Fibroblast of upper back skin (primary cell): ENCODE data around the gene THRA.
"Not testable (repeated sequence)": the region's sequence is repeated elsewhere in the genome, so short reads cannot be mapped to it uniquely, and the experiment has no call there.

Experiments used
- DNase-seq: peaks from one replicate; pipeline ENCODE4 v3.0.0-alpha.2; 2013

Gene THRA

DNA sequence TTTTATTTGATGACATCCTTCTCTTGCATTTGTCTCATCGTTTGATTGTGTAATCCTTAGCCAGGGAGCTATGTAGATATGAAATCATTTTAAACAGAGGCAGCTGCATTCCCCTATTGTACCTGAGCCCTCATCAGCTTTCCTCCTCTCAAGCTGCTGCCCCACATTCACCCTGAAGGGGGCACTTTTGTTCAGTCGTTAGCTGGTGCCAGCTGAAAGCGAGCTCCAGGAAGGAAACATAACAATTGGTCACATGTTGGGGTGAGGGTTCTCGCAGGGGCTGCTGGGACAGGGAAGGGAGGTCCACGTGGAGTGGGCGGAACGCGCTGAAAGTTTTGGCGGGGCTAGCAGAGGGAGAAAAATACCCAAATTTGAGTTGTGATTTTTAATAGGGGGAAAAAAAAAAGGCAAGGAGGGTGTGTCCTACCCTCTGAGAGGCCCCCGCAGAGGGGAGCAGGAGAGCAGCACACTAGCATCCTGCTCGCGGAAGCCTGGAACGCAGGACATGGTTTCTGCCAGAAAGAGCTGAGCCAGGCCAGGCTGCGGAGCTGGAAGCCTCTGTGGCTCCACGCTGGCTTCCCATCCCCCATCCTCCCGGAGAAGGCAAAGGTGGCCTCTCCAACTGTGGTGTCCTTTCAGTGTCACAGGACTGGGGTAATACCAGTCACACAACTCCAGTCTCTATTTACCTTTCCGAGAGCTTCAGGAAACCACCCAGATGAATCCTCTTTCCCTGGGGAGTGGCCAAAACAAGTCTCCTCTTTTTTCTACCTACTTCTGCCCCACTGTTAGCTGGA is 50.5 kb downstream of the THRA start:
- DNase-seq = peak; percentile 96

- peak; percentile 82 for DNase-seq
Observed at GRCh38 chr17:40113907-40114245, 51.1 kb downstream of the THRA start.

DNA sequence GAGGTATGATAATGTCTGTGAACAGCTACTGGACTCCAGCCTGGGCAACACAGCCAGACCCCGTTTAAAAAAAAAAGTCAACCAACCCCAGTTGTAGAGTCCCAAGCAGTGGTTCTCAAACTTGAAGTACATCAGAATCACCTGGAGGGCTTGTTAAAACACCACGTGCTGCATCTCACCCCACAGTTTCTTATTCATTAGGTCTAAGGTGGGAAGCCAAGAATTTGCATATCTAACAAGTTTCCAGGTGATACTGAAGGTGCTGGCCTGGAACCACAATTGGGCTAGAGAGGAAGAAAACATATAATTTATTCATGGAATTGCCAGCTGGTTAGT is 52.3 kb downstream of the THRA start:
- no peak for DNase-seq

DNA sequence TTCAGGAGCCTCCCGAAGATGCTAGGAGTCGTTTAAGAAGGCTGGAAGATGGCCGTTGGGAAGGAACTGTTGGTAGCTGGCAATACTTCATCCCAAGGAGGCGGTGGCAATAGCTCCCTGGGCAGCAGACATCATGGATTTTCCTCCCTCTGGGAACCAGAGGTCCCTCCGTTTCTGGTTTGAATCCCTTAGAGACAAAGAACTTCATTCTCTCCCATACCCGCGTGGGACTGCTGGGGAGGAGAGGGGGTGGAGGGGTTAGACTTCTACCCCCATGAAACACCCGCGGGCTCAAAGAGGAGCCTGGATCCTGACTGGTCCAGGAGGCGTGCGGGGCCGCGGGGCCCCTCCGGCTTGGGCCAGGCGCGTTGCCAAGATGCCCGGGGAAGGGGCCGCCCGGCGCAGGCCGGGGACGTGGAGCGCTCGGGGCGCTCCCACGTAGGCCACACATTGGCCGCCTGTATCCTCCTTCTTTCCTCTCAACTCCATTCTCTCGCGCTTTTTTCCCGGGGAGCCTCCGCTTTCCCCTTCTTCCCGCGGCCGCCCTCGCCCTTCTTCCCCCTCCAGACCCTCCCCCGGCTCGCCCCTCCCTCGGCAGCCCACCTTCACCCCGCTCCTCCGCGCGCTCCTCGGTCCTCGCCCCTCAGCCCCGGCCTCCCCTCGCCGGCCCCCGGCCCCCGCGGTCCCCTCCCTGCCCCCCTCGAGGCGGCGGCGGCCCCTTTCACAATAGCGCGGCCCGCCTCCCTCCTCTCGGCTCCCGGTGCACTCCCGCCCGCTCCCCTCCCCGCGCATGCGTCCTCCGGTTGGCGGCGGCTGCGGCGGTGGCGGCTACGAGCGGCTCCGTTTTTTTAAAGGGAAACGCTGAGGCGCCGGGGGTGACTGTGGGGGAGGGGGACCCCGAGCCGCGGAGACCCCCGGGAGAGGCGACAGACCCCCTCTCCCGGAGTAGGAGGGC is 58.7 kb downstream of the THRA start, which contains the start of gene MSL1:
Gene MSL1, plus strand, starts transcription at position 791 of the 955 bp plus-strand sequence. CDS start 642 bp downstream, outside the sequence.
- DNase-seq = peak; percentile 82

DNA sequence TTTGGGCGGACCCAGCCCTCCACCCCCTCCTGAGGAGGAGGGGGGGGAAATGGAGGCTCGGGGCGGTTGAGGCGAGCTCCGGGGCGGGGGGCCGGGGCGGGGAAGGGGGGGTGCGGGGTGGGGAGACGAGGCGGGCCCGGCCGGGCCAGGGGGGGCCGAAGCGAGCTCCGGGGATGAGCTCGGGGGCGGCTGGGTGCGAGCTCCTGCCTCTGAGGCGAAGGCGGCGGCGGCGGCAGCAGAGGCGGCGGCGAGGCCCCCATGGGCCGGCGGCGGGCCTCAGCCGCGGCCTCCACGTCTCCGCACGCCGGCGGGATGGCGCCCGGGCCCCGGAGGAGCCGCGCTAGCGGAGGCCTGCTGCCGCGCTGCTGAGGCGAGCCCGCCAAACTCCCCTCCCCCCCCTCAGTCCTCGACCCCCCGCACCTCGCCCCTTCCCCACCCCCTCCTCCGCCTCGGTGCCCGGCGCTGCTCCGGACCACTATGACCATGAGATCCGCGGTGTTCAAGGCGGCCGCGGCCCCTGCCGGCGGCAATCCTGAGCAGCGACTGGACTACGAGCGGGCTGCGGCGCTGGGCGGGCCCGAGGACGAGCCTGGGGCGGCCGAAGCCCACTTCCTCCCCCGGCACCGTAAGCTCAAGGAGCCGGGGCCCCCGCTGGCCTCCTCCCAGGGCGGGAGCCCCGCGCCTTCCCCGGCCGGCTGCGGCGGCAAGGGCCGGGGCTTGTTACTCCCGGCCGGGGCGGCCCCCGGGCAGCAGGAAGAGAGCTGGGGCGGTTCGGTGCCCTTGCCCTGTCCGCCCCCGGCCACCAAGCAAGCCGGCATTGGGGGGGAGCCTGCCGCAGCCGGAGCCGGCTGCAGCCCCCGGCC is 59.6 kb downstream of the THRA start:
- peak; percentile 43 for DNase-seq

DNA sequence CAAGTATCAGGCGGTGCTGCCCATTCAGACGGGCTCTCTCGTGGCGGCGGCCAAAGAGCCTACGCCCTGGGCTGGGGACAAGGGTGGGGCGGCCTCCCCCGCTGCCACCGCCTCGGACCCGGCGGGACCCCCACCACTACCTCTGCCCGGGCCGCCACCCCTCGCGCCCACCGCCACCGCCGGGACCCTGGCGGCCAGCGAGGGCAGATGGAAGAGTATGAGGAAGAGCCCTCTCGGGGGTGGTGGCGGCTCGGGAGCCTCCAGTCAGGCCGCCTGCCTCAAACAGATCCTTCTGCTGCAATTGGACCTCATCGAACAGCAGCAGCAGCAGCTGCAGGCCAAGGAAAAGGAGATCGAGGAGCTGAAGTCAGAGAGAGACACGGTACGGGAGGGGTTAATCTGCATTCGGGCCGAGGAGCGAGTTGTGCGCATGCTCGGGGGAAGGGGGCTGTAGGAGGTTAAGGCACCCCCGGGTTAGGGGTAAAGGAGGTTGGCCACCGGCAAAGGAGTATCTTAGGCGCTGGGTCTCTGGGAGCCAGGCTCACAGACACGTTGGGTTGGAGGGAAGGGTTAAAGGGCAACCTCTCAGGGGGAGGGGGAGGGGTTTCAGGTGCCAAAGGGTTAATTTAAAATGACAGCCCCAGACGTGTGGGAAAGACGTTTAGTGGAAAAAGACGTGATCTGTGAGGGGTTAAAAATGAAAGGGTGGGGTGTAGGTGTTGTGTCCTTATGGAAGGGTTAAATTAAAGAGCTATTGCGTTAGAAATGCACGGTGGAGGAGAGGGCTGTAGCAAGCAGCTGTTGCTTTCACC is 60.4 kb downstream of the THRA start:
- peak; percentile 44 for DNase-seq

- no peak for DNase-seq
Observed at GRCh38 chr17:40123811-40124114, 61.0 kb downstream of the THRA start.

DNA sequence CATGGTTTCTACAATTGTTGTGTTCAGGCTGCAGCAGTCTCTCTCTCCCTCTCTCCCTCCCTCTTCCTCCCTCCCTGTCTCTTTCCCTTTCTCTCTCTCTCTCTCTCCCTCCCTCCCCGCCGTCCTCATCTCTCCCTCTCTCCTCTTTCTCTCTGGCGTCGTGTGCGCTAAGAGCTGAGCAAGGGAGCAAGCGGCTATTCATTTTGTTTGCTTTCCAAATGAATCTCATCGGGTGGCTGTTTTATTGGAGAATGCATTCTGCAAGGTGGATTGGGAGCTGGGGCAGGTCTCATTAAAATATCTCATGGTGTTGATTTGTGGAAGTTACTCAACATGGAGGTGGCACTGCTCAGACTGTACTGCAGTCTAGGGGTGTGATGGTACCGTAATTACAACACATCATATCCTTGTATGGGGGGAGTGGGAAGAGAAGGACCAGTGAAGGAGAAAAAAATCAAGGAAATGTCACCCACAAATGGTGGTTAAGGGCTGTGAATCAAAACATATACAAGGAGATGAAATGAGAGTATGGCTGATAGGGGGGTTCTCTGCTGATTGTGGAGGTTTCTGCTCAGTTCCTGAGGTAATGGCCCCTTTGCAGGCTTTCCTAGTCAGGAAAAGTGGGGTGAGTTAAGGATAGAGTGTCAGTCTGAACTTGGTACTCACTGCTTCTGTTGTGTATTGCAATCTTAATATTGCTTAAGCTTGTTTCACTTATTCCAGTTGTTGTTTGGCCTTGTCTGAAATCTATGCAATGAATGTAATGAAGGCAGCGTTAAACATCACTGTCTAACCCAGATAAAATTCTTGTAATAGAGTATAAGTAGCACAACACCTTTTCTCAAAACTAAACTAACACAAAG is 61.7 kb downstream of the THRA start:
- no peak for DNase-seq

DNA sequence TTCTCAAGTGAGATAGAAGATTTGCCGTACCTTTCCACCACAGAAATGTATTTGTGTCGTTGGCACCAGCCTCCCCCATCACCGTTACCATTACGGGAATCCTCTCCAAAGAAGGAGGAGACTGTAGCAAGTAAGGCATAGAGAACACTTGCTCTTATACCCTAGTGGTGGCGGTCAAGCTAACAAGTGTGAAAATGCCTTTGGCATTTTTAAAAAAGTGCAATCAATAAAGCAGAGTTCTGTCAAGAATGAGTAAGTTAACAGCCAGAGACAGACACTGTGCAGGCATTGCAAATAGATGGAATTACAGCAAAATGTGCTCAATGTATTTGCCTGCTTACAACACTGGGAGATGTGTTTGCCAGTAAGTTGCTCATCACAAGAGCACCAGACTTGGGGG is 66.7 kb downstream of the THRA start:
- DNase-seq = no peak

- DNase-seq = no peak
Observed at GRCh38 chr17:40130352-40131042, 67.7 kb downstream of the THRA start.

GRCh38 chr17:40134184-40134583 is 71.4 kb downstream of the THRA start:
- no peak for DNase-seq

GRCh38 chr17:40135817-40136216 is 73.1 kb downstream of the THRA start:
- DNase-seq = no peak

DNA sequence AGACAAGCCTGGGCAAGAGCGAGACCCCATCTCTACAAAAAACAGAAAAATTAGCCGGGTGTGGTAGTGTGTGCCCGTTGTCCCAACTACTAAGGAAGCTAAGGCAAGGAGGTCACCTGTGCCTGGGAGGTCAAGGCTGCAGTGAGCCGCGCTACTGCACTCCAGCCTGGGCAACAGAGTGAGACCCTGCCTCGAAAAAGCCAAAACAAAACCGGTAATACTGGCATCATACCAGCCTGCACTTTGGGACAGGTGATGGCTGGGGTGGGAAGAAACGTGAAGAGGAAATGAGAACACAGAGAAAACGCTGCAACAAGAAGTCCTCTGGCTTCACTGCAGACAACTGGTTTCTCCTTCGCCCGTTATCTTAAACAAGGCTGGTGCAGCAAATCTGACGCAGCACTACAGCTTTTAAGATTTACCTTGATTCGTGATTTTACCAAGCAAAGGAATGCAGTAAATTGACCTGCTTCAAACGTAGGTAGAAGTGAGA is 76.8 kb downstream of the THRA start:
- no peak for DNase-seq

DNA sequence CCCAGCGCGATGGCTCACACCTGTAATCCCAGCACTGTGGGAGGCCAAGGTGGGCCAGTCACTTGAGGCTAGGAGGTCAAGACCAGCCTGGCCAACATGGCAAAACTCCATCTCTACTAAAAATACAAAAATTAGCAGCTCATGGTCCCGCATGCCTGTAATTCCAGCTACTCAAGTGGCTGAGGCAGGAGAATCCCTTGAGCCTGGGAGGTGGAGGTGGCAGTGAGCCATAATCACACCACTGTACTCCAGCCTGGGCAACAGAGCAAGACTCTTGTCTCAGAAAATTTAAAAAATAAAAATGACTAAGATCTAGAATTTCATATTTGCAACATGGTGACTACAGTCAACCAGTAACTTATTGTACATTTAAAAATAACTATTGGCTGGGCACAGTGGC is 80.4 kb downstream of the THRA start:
- not testable (repeated sequence) for DNase-seq
